Measurements from ENCODE around the gene CYRIA.
A peak's percentile ranks its signal among the peaks of the same experiment; 100 is the strongest.

Gene CYRIA

DNA sequence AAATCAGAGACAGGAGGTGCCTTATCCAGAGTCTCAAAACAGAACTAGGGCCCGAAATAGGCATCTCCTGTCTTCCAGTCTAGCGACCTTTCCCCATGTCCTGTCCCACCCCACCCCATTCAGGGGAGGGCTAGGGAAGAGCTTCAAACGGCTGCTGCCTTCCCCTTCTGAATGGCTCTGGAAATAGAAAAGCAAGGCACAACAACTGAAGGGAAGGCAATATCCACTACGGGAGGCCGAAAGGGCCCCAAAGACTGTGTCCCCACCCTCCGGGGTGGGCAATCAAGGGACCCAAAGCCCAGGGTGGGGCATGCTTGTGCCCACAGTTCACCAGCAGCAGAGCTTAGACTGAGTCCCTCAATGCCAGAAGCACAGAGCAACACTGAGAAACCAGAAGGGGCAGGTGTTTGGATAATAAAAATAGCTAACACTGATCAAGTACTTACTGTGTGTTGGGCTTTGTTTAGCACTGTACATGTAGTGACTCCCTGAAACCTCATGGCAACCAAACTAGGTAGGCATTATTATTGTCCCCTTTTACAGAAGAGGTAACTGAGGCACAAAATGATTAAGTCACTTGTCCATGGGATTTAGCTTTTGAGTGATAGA is 38.5 kb downstream of the CYRIA start:
- no peak for DNase-seq

DNA sequence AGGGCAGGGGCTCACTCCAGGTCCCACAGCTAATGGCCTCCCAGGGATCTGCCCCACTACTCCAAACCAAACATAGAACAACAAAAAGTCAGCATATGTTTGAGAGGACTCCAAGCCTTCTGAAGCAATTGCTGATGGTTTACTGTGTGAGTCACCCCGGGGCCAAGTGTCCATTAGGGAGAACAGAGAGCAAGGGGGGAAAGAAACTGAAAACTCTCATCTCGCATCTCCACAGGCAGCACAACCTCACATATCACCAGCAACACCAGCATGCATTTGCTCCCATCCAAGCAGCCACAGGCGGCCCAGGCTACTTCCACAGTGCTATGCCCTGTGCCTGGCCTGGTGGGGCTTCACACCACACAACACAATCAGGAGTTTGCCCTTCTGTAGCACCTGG is 39.1 kb downstream of the CYRIA start:
- no peak for DNase-seq

DNA sequence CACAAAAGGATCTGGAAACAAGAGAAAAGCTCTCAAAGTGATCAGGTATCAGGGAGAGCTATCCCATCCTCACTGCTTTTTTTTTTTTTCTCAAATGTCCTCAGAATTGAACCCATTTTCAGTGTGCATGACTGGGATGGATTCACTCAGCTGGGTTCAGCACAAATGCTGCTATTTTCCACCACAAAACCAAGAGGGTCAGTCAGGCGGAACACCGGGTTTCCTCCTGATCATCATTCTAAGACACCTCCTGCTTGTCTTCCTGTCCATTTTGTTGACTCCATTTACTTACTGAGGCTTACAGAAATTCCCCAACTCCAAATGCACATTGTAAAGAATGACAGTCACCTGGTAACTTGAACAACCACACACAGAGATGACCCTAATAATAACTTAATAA is 39.9 kb downstream of the CYRIA start:
- DNase-seq, result no peak

DNA sequence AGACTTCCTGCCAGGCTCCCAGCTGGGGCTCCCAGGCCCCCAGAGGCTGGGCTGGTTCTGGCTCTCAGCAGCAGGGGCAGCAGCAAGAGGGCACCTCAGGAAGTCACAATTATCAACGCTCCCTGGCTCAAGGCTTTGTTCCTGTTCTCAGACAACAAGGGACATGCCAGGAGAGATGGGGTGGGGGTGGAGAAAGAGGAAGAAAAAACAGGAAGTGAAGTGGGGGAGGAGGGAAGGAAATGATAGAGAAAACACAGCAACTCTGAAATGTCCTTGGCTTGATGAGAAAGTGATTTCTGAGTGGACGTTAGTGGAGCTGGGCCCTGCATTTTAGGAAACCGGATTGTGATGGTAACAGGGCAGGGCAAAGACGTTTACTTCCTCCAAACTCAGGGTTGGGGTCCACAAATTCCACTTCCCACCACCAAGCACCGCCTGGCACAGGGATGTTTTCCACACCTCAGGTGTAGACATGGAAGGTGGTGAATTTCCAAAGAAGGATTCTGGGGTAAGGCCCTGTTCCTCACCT is 40.4 kb downstream of the CYRIA start:
- DNase-seq, result no peak

DNA sequence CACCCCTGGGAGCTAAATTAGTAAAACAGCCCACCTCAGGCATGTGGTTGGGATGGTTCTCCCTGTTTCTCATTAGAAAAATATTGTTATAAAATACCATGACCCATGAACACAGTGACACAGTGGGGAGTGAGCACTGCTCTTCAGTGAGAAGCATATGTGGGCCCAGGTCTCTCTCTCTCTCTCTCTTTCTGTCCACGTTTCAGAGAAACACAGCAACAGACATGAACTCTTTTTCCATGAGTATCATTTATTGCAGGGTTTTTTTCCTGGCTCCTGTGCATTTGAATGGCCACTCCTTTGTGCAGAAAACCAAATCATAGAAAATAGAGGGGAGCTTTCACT is 41.2 kb downstream of the CYRIA start:
- DNase-seq, result no peak

DNA sequence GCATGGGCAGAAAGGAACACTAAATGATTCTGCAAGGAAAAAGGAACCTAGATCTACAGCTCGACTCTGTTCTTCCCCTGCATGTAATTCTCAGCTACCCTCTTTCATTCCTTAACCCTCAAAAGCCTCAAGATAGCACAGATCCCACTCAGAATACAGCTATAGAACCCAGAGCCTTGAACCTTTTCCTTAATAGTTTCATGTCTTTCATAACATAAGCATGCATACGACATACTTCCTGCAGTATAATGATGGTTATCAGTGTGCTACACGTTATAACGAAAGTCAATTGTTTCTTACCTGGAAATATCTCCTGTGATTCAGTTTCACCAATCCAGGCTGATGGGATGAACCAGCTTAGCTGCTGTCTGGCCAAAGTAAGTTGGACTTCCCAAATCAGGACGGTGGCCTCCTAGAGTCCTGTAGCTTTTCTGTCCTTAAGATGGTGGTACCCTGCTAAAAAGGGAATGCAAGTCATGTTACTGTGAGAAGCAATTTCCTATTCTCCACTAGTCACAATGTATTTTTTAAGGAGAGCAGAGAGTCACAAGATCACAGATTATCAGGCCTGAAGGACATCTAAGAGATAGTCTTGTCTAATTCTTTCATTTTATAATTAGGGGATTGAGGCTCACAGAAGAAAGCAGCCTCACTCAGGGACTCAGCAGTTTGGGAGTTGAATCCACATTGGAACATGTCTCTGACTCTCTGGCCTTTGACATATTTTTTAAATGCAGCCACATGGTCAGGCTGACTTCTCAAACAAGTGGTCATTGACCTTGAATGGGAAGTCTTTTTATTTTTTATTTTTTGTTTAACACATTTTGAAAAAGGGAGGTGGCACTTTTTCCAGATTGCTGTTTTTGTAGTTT is 41.8 kb downstream of the CYRIA start:
- peak in 1 of 6 experiments; percentile 17 for DNase-seq

DNA sequence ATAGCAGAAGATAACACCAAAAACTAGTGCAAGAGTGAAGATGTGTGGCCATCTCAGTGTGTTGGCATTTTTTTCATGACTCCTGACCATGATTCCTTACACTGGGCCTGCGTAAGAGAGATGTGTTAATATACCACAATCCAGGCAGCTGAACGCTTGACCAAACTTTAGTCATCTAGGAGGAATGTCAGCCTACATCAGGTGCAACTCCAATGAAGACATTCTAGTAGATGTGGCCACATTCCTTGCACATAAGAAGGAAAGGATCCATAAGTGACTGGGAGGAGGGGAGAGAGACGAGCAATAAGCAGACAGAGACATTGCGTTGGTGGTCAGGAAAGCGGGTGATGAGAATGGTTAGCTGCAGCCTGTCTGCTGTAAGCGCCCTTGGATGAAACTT is 42.6 kb downstream of the CYRIA start:
- no peak for DNase-seq

DNA sequence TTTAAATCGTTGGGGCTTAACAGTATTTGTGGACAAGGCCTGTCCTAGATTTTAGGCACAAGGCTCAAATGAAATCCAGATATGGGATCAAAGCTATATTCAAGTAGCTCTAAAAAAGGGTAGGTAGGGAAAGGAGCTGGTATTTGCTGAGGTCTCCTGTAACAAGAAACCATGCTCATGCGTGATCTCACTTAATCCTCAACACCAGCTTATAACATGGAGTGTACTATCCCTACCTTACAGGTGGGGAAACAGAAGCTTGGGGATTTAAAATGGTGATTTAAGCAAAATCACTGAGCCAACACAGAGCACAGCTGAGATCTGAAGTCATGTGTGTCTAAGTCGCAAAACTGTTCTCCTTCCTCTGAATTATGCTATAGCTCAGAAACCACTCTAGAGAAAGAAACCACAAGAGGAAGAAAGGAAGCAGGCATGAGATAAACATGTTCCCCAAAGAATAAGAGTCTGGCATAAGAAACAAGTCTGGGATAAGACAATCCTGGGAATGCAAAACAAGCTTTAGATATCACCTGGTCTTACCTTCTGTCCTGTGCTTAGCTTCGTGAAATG is 43.1 kb downstream of the CYRIA start:
- DNase-seq, result peak in 1 of 6 experiments; percentile 20

DNA sequence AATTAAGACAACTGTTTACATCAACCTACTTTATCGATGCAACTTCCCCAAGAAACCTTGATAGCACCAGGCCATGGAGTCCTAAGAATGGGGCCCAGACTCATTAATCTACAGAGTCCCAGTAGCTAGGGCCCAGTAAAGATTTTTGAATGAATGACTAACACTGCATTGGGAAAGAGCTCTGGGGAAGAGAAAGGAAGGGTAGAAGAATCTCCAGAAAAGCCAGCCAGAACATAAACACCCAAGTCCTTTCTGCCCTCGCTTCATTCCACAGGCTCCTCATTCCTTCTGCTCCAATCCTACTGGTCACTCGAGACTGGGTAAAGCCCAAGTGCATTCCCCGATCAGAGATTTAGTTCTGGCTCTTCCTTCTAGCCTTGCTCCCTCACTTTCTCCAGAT is 44.3 kb downstream of the CYRIA start:
- DNase-seq, result no peak

DNA sequence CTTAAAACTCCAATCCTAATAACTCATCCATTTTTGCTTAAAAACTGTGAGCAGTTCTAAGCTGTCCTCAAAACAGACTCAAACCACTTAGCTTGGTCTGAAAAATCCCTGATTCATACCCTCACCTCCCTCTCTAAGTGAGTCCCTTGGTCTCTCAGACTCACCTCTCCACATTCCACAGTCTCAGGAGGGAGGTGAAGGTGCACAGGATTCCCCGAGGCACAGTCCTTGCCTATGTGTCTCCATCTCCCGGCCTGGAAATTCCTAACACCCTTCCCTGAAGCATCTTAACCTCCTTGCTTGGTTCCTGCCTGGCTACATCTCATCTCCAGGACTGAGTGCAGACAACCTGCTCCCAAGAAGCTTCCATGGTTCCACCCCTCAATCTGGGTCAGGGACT is 45.0 kb downstream of the CYRIA start:
- DNase-seq, result no peak

DNA sequence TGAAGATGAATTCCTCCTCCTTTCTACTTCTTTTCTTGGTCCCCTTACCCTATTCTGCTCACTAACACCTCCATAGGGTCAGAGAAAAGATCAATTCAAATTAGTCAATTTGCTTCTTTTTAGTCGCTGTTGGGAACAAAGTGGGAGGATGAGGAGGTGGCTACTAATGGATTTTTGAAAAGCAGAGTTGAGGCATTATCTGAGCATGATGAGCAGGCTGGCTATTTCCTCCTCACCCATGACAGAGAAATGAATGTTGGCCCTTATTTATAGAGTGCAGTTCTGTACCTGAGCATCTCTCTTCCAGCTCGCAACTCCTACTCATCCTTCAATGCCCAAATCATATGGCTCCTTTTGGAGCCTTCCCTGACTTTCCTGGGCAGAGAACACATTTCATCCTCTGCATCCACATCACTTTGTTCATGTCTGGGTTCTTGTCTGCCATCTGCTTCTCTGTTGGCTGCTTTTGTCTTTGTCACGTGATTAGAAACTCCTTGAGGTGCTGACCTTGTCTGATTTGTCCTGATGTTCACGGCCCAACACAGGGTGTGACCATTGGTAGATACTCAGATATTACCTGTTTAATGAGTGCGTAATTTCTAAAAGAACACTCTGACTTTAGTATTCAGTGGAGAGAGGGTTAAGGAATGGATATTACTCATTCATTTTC is 45.9 kb downstream of the CYRIA start:
- DNase-seq, result no peak

DNA sequence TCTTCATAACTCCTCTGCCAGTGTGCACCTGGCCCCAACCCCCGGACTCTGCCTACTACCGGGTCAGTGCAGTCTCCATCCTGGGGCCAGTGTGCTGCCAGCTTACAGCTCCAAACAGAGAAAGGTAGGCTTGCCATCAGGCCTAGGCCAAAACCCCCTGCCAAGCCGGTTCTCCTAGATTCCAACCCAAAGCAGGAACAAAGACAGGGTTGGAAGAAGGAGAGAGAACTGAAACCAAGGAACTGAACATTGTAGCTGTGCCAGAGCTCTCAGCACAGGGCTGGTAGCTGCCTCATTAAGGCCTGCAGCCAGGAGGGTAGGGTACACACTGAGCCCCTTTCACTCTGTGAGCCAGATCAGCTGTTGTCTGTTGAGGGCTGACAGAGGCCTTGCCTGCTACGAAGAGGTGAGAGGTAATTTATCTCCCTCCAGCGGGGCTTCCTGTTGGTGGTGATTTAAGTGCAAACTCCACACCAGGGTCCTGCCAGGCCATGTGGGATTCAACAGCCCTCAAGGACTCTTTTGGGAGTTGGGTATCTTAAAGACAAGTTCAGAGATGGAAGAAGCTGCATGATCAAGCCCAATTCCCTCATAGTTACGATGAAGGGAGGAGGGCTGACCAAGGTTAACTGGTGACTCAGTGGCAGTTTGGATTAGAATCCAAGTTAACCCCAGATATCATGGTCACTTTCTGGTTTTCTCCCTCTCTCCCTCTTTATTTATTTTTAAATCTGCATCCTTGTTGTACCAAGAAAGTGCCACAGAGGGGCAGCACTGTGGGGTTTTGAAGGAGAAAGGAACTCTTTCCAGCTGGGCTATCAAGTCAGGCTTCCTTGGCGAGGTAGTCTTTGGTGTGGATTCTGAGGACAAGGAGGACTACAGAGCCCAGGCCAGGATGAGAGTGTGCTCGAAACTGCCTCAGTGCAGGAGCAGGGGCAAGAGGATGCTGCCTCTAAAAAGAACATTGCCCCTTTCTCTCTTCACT is 48.1 kb downstream of the CYRIA start:
- no peak for DNase-seq
